MM.1S (cell line): Measurements from ENCODE around the gene SYNDIG1.

Experiments used
- DNase-seq: peaks from one replicate; pipeline ENCODE4 v3.0.0-alpha.2; 2015
- H2AFZ ChIP-seq: fragments of 300-600 bp; sonication (generic); 2 replicates; pipeline ENCODE4 v1.6.0; 2016; ENCODE audit warnings: antibody characterized with exemption, low read length
- H3F3A ChIP-seq: fragments of 300-600 bp; sonication (generic); 2 replicates; pipeline ENCODE4 v1.6.1; 2016; ENCODE audit warnings: mild to moderate bottlenecking, antibody characterized with exemption, low read length, moderate library complexity, mixed read lengths; ENCODE audit not compliant: insufficient read depth
- H3K27ac ChIP-seq: fragments of 300-600 bp; sonication (generic); 2 replicates; pipeline ENCODE4 v1.5.1; 2016; ENCODE audit warnings: mild to moderate bottlenecking, low read length
- H3K27me3 ChIP-seq: fragments of 300-600 bp; sonication (generic); replicated peaks from 2 replicates; pipeline ENCODE4 v1.6.0; 2016; ENCODE audit warnings: low read length; ENCODE audit not compliant: insufficient read depth
- H3K36me3 ChIP-seq: fragments of 300-600 bp; sonication (generic); replicated peaks from 2 replicates; pipeline ENCODE4 v1.6.1; 2016; ENCODE audit warnings: mild to moderate bottlenecking, low read length, mixed read lengths; ENCODE audit not compliant: insufficient read depth
- H3K4me1 ChIP-seq: fragments of 300-600 bp; sonication (generic); 2 replicates; pipeline ENCODE4 v1.6.1; 2016; ENCODE audit warnings: low read length, mixed read lengths
- H3K4me2 ChIP-seq: fragments of 300-600 bp; sonication (generic); 2 replicates; pipeline ENCODE4 v1.6.0; 2016; ENCODE audit warnings: low read depth, low read length
- H3K4me3 ChIP-seq: fragments of 300-600 bp; sonication (generic); 2 replicates; pipeline ENCODE4 v1.5.1; 2016; ENCODE audit warnings: low read length, mixed read lengths
- H3K79me2 ChIP-seq: fragments of 300-600 bp; sonication (generic); 2 replicates; pipeline ENCODE4 v1.6.1; 2016; ENCODE audit warnings: mixed run types, low read length, mixed read lengths
- H3K9ac ChIP-seq: fragments of 300-600 bp; sonication (generic); 2 replicates; pipeline ENCODE4 v1.6.1; 2016; ENCODE audit warnings: low read length, mixed read lengths
- H3K9me2 ChIP-seq: fragments of 300-600 bp; sonication (generic); replicated peaks from 2 replicates; pipeline ENCODE4 v1.6.1; 2016; ENCODE audit warnings: mild to moderate bottlenecking, low read length, mixed read lengths; ENCODE audit not compliant: insufficient read depth
- H3K9me3 ChIP-seq: fragments of 300-600 bp; sonication (generic); replicated peaks from 2 replicates; pipeline ENCODE4 v1.6.1; 2016; ENCODE audit warnings: mild to moderate bottlenecking, low read length, mixed read lengths; ENCODE audit not compliant: insufficient read depth
- H4K20me1 ChIP-seq: fragments of 300-600 bp; sonication (generic); 2 replicates; pipeline ENCODE4 v1.6.1; 2016; ENCODE audit warnings: mild to moderate bottlenecking, low read length, moderate library complexity, mixed read lengths; ENCODE audit not compliant: insufficient read depth
- CTCF ChIP-seq: fragments of 300-600 bp; sonication (generic); IDR thresholded peaks from 2 replicates; pipeline ENCODE4 v1.5.1; 2016; ENCODE audit warnings: antibody characterized with exemption, low read length, mixed read lengths
- EZH2 ChIP-seq: fragments of 300-600 bp; sonication (generic); optimal IDR thresholded peaks from 2 replicates; pipeline ENCODE3; 2017; ENCODE audit warnings: low read depth, mild to moderate bottlenecking, antibody characterized with exemption, low read length, mixed read lengths
- EZH2phosphoT487 ChIP-seq: fragments of 300-600 bp; sonication (generic); IDR thresholded peaks from 2 replicates; pipeline ENCODE4 v1.6.1; 2018; ENCODE audit warnings: antibody characterized with exemption, low read length

SYNDIG1 gene

GRCh38 chr20:24498641-24499040 is 29.2 kb downstream of the SYNDIG1 start:
- Histone ChIP-seq H3K4me1 (peaks cover 7% of the 10 kb centered on the region; the same call in 1 of the 2 replicates), H3F3A (no peaks in the 10 kb centered on the region), H3K27me3 (no peaks in the 10 kb centered on the region), H3K9ac (no peak overlapping the region), H2AFZ (no peak overlapping the region), H3K4me2 (no peak overlapping the region), H3K36me3 (no peaks in the 10 kb centered on the region), H3K4me3 (no peak overlapping the region), H3K27ac (no peak overlapping the region), H4K20me1 (no peaks in the 10 kb centered on the region), H3K9me2 (no peaks in the 10 kb centered on the region), H3K9me3 (no peaks in the 10 kb centered on the region), H3K79me2 (peaks cover 21% of the 10 kb centered on the region)
- no peak for TF ChIP-seq CTCF
- TF ChIP-seq EZH2: no peak
- no peak for TF ChIP-seq EZH2phosphoT487
- no peak for DNase-seq

- Histone ChIP-seq H3K4me3 (no peak overlapping the region), H3K4me1 (peaks cover 7% of the 10 kb centered on the region; the same call in 1 of the 2 replicates), H3K36me3 (no peaks in the 10 kb centered on the region), H3K9ac (no peak overlapping the region), H2AFZ (no peak overlapping the region), H3F3A (no peaks in the 10 kb centered on the region), H3K27ac (no peak overlapping the region), H3K27me3 (no peaks in the 10 kb centered on the region), H3K9me3 (no peaks in the 10 kb centered on the region), H3K79me2 (peaks cover 19% of the 10 kb centered on the region), H4K20me1 (no peaks in the 10 kb centered on the region), H3K9me2 (no peaks in the 10 kb centered on the region), H3K4me2 (no peak overlapping the region)
- no peak for TF ChIP-seq EZH2phosphoT487
- TF ChIP-seq EZH2: no peak
- TF ChIP-seq CTCF: no peak
- no peak for DNase-seq
Measured at GRCh38 chr20:24499472-24499871, 30.0 kb downstream of the SYNDIG1 start.

- H3K79me2 ChIP-seq: peaks cover 38% of the 10 kb centered on the region
- no peaks in the 10 kb centered on the region for H3F3A ChIP-seq
- no peak overlapping the region for H3K9ac ChIP-seq
- no peak for TF ChIP-seq EZH2
- no peak for TF ChIP-seq CTCF
- TF ChIP-seq EZH2phosphoT487: no peak
- H3K27me3 ChIP-seq: no peaks in the 10 kb centered on the region
- no peak overlapping the region for H2AFZ ChIP-seq
- H3K9me3 ChIP-seq: no peaks in the 10 kb centered on the region
- DNase-seq: no peak
- H3K36me3 ChIP-seq: no peaks in the 10 kb centered on the region
- H3K27ac ChIP-seq: no peak overlapping the region
- no peak overlapping the region for H3K4me2 ChIP-seq
- no peak overlapping the region for H3K4me3 ChIP-seq
- no peaks in the 10 kb centered on the region for H3K9me2 ChIP-seq
- peaks cover 13% of the 10 kb centered on the region for H3K4me1 ChIP-seq
- no peaks in the 10 kb centered on the region for H4K20me1 ChIP-seq
Measured at GRCh38 chr20:24501764-24502556, 32.5 kb downstream of the SYNDIG1 start.
